ENCODE measurements around the gene ADGRF1.
"Not testable (repeated sequence)": the region's sequence is repeated elsewhere in the genome, so short reads cannot be mapped to it uniquely, and the experiment has no call there.

Gene ADGRF1

GRCh38 chr6:47042275-47042791 is at the start of gene ADGRF1:
TSS of gene ADGRF1 (minus strand) at chr6:47042332. CDS start at chr6:47029061, 13,271 bp downstream.
- DNase-seq: no peak

GRCh38 chr6:47090881-47091280 is 48.7 kb upstream of the ADGRF1 start:
- DNase-seq: no peak

GRCh38 chr6:47089473-47089872 is 47.3 kb upstream of the ADGRF1 start:
- DNase-seq: not testable (repeated sequence)

GRCh38 chr6:47086051-47086770 is 44.1 kb upstream of the ADGRF1 start:
- no peak for DNase-seq

- no peak for DNase-seq
These were observed 42.5 kb upstream of the ADGRF1 start for GRCh38 chr6:47084610-47085009.

- peak; percentile 31 to 89 (median 60) for DNase-seq
These were observed 41.5 kb upstream of the ADGRF1 start for GRCh38 chr6:47083586-47084047.

GRCh38 chr6:47080083-47080596 is 38.0 kb upstream of the ADGRF1 start:
- DNase-seq: no peak

- no peak for DNase-seq
These were observed 37.5 kb upstream of the ADGRF1 start for GRCh38 chr6:47079638-47080037.

GRCh38 chr6:47078991-47079390 is 36.9 kb upstream of the ADGRF1 start:
- DNase-seq: no peak

GRCh38 chr6:47076422-47077344 is 34.6 kb upstream of the ADGRF1 start:
- DNase-seq: no peak

GRCh38 chr6:47075741-47076421 is 33.7 kb upstream of the ADGRF1 start:
- DNase-seq: no peak

GRCh38 chr6:47075168-47075567 is 33.0 kb upstream of the ADGRF1 start:
- no peak for DNase-seq

- DNase-seq: no peak
These were observed 31.3 kb upstream of the ADGRF1 start for GRCh38 chr6:47073125-47074110.

- DNase-seq: no peak
These were observed 30.5 kb upstream of the ADGRF1 start for GRCh38 chr6:47072667-47073066.

GRCh38 chr6:47071681-47072080 is 29.5 kb upstream of the ADGRF1 start:
- DNase-seq: no peak

GRCh38 chr6:47070461-47070860 is 28.3 kb upstream of the ADGRF1 start:
- no peak for DNase-seq

- DNase-seq: no peak
These were observed 27.0 kb upstream of the ADGRF1 start for GRCh38 chr6:47069156-47069555.

GRCh38 chr6:47066418-47066817 is 24.3 kb upstream of the ADGRF1 start:
- DNase-seq: no peak

GRCh38 chr6:47064274-47064673 is 22.1 kb upstream of the ADGRF1 start:
- no peak for DNase-seq

- no peak for DNase-seq
These were observed 20.2 kb upstream of the ADGRF1 start for GRCh38 chr6:47062346-47062745.
